GM12874 (cell line): ENCODE data around the gene CISH.

Experiments used
- TF ChIP-seq, protein P1 (sequence below): IDR thresholded peaks from 2 replicates; pipeline ENCODE4 v1.5.1; 2011; ENCODE audit warnings: low read depth, mild to moderate bottlenecking, control low read depth, low read length, moderate library complexity; ENCODE audit not compliant: insufficient read depth

Gene CISH

DNA sequence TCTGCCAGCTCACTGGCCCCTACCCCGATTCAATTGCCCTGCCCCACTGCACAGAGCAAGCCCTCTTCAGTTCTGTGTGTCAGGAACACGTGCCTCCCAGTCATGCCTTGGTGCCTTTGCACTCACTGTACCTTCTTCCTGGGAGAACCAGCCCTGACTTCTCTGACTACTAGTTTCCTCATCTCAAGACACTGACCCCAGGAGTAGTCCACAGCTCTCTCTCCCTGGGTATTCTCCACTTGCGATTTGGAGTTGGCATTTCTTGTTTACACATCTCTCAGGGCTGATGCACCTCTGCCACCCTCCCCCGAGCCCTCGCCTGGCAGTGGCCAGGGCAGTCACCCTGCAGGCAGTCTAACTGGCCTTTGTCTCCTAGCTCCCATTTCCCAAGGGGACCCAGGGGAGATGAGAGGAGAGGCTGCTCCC is 5.7 kb downstream of the CISH start:
- TF ChIP-seq, protein P1, sequence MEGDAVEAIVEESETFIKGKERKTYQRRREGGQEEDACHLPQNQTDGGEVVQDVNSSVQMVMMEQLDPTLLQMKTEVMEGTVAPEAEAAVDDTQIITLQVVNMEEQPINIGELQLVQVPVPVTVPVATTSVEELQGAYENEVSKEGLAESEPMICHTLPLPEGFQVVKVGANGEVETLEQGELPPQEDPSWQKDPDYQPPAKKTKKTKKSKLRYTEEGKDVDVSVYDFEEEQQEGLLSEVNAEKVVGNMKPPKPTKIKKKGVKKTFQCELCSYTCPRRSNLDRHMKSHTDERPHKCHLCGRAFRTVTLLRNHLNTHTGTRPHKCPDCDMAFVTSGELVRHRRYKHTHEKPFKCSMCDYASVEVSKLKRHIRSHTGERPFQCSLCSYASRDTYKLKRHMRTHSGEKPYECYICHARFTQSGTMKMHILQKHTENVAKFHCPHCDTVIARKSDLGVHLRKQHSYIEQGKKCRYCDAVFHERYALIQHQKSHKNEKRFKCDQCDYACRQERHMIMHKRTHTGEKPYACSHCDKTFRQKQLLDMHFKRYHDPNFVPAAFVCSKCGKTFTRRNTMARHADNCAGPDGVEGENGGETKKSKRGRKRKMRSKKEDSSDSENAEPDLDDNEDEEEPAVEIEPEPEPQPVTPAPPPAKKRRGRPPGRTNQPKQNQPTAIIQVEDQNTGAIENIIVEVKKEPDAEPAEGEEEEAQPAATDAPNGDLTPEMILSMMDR, result no peak

- TF ChIP-seq, protein P1, result no peak
Observed at GRCh38 chr3:50604628-50605588, 6.7 kb downstream of the CISH start.

DNA sequence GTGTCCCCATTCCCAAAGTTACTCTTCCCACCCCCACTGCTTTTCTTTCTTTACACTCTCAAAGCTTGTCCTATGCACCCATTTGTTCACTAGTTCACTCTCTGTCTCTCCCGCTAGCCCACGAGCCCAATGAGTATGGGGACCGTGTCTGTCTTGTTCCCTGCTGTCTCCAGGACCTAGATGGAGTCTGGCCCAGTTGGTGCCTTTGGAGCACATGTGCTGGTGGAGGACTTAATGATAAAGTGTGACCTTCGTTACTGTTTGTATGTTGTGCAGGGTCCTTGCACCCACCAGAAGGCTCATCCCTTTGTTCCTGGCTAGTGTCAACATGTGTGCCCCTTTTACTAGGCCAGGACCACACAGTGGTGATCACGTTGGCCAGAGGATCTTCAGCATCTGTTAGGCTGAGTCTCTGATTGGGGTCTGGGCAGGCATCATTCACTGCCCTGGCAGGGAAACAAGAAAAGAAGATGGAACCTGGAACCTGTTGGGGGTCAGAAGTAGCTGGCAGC is 7.4 kb downstream of the CISH start:
- TF ChIP-seq, protein P1, result no peak

DNA sequence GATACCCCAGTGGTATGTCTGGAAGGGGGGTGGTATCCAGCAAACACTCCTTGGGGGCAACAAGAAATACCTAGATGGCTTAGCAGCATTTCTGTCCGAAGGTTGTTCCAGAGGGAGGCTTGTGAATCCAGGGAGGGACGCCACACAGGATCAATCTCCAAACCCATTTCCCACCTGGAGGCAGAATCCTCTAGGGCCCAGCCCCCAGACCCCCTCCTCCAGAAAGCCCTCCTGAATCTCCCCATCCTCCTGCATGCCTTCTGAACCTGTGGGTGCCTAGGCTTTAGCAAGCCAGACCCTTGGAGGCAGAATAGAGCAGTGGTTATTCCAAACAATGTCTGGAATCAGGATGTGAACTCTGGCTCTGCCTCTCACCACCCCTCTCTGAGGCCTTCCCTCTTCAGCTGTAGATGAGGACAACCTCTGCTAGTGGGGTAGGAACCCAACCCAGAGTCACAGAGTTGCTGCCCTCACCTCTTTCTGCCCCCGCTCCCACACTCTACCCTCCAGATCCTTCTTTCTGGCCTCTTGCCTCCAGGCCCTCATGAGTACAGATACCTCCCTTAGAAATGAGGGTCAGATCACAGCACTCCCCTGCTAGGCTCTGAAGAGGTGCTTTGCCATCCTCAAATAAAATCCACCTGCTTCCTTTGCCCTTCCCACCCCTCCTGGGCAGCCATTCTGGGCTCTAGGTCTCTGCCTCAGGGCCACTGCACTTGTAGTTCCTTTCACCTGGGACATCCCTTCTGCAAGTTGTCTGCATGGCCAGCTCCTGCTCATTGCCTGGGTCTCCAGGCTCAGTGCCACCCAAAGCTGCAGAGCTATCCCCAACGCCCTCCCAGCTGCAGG is 8.1 kb downstream of the CISH start:
- TF ChIP-seq, protein P1, result no peak

- TF ChIP-seq, protein P1, result no peak
Observed at GRCh38 chr3:50602595-50603191, 8.9 kb downstream of the CISH start.

GRCh38 chr3:50600841-50601591 is 10.6 kb downstream of the CISH start:
- TF ChIP-seq, protein P1, result no peak
